Peyer's patch (tissue), 4 donors: ENCODE results near the gene SECISBP2L. TPM values are rescaled to one million over a fixed set of nuclear protein-coding genes. Genes with fewer than 3 reads are reported as not detected.

Experiments
- DNase-seq, 3 donors: peaks; one replicate each; pipeline ENCODE4 v3.0.0-alpha.2; 2017 to 2019
- H3K27ac ChIP-seq, 4 donors: fragments of 200-600 bp; sonication (generic); one replicate each; pipeline ENCODE4 v1.5.1; 2016 to 2019
- H3K27me3 ChIP-seq, 2 donors: fragments of 200-600 bp; sonication (generic); one replicate each; pipeline ENCODE4 v1.5.1; 2019
- H3K36me3 ChIP-seq, 3 donors: fragments of 200-600 bp; sonication (generic); one replicate each; pipeline ENCODE4 v1.5.1; 2016 to 2019
- H3K4me1 ChIP-seq, 4 donors: fragments of 200-600 bp; sonication (generic); one replicate each; pipeline ENCODE4 v1.5.1; 2016 to 2019
- H3K4me3 ChIP-seq, 4 donors: fragments of 200-600 bp; sonication (generic); 1 replicate in 3 of 4; 2 replicates in 1 of 4; pipeline ENCODE4 v1.5.1; 2016 to 2019; ENCODE audit warnings: mild to moderate bottlenecking in 1 of 4
- H3K9me3 ChIP-seq, 4 donors: fragments of 200-600 bp; sonication (generic); one replicate each; pipeline ENCODE4 v1.5.1; 2016 to 2019; ENCODE audit warnings: mild to moderate bottlenecking in 1 of 4
- CTCF ChIP-seq, 6 experiments: fragments of 450-650 bp in 4 of 6; fragments of 200-600 bp in 2 of 6; sonication (generic) in 1 of 6; IDR thresholded peaks; one replicate each; pipeline ENCODE4 v1.5.1; 2017 to 2019; ENCODE audit warnings: antibody characterized with exemption in 6 of 6, mild to moderate bottlenecking in 3 of 6, moderate library complexity in 1 of 6
- POLR2A ChIP-seq, 2 donors: fragments of 450-650 bp; IDR thresholded peaks; one replicate each; pipeline ENCODE4 v1.5.1; 2017; ENCODE audit warnings: antibody characterized with exemption in 2 of 2, mild to moderate bottlenecking in 2 of 2, moderate library complexity in 2 of 2
- total RNA-seq, 4 donors: library from RNA; depleted of rRNA; stranded (reverse); fragments of >200 nt; gene quantifications; one replicate each; pipeline ENCODE4 v1.1.0, GENCODE V29; 2016

Gene SECISBP2L
- total RNA-seq, 4 donors from 2014 or later, result 29.7 to 41.0 (median 34.5) TPM

DNA sequence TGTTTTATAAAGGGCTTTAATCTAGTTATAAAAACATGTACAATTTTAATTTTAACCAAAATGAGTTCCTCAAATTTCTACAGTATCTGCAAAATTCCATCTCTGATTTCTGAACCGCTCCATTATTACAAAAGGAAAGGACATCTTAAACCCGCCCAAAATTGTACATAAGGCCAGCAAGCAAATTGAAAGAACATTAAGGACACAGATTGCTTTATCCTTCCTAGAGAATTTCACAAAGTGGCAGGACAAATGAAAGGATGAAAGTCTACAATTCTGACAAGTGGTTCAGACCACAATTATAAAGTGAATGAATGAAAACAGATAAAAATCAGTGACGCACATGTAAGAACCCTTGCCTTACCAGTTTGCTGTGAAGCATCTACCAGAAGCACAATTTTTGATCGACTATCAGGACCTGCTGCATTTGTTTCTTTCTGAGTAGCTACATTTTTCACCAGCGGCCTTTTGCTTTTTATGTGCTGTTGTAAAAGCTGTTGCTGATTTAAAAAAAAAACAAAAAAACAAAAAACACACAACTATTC, 13.6 kb downstream of the SECISBP2L start:
- TF ChIP-seq POLR2A (IDR thresholded peaks at IDR 0.05) (no peak), CTCF (IDR thresholded peaks at IDR 0.05) (no peak)

GRCh38 chr15:49031804-49032203, 14.4 kb downstream of the SECISBP2L start:
- Histone ChIP-seq H3K36me3 (peaks cover 0 to 28% (median 0%) of the 10 kb centered on the region in 3 donors), H3K27ac (no peak overlapping the region), H3K9me3 (no peaks in the 10 kb centered on the region), H3K4me1 (no peaks in the 10 kb centered on the region), H3K27me3 (no peaks in the 10 kb centered on the region), H3K4me3 (no peak overlapping the region)
- no peak for DNase-seq
- no peak for TF ChIP-seq CTCF (IDR thresholded peaks at IDR 0.05)
- no peak for TF ChIP-seq POLR2A (IDR thresholded peaks at IDR 0.05)

More for the DNA sequence above, 13.6 kb downstream of the SECISBP2L start:
- Histone ChIP-seq H3K27ac (no peak overlapping the region), H3K27me3 (no peaks in the 10 kb centered on the region), H3K36me3 (peaks cover 0 to 19% (median 0%) of the 10 kb centered on the region in 3 donors), H3K4me3 (no peak overlapping the region), H3K4me1 (peaks cover 0 to 5% (median 0%) of the 10 kb centered on the region in 4 donors), H3K9me3 (no peaks in the 10 kb centered on the region)
- no peak for DNase-seq

- H3K27ac ChIP-seq, result no peak overlapping the region
- TF ChIP-seq CTCF (IDR thresholded peaks at IDR 0.05) (no peak), POLR2A (IDR thresholded peaks at IDR 0.05) (no peak)
These were observed 19.5 kb downstream of the SECISBP2L start for GRCh38 chr15:49026700-49027099.

GRCh38 chr15:49024840-49025239, 21.4 kb downstream of the SECISBP2L start:
- Histone ChIP-seq H3K36me3 (peaks cover 0 to 34% (median 0%) of the 10 kb centered on the region in 3 donors), H3K4me1 (no peaks in the 10 kb centered on the region), H3K27ac (no peak overlapping the region), H3K4me3 (no peak overlapping the region), H3K9me3 (no peaks in the 10 kb centered on the region), H3K27me3 (no peaks in the 10 kb centered on the region)
- TF ChIP-seq POLR2A (IDR thresholded peaks at IDR 0.05), result no peak
- no peak for TF ChIP-seq CTCF (IDR thresholded peaks at IDR 0.05)
- no peak for DNase-seq

More at GRCh38 chr15:49026700-49027099, 19.5 kb downstream of the SECISBP2L start:
- Histone ChIP-seq H3K4me3 (no peak overlapping the region), H3K9me3 (no peaks in the 10 kb centered on the region), H3K36me3 (peaks cover 0 to 27% (median 0%) of the 10 kb centered on the region in 3 donors), H3K27me3 (no peaks in the 10 kb centered on the region), H3K4me1 (no peaks in the 10 kb centered on the region)
- no peak for DNase-seq

GRCh38 chr15:49023354-49023753, 22.9 kb downstream of the SECISBP2L start:
- no peaks in the 10 kb centered on the region for H3K4me1 ChIP-seq
- H3K9me3 ChIP-seq, result no peaks in the 10 kb centered on the region
- H3K27me3 ChIP-seq, result no peaks in the 10 kb centered on the region
- H3K36me3 ChIP-seq, result peaks cover 0 to 28% (median 0%) of the 10 kb centered on the region in 3 donors
- no peak overlapping the region for H3K27ac ChIP-seq
- TF ChIP-seq POLR2A (IDR thresholded peaks at IDR 0.05) (no peak), CTCF (IDR thresholded peaks at IDR 0.05) (no peak)
- H3K4me3 ChIP-seq, result no peak overlapping the region
- no peak for DNase-seq
